Measurements from ENCODE around the gene EXOC6B.
"Not testable (repeated sequence)": the region's sequence is repeated elsewhere in the genome, so short reads cannot be mapped to it uniquely, and the experiment has no call there.

EXOC6B gene

GRCh38 chr2:72431737-72432136 lies 394.1 kb downstream of the EXOC6B start:
- DNase-seq (ENCODE audit: low read depth), result no peak

GRCh38 chr2:72427022-72427861 lies 398.6 kb downstream of the EXOC6B start:
- no peak for DNase-seq (ENCODE audit: low read depth)

- DNase-seq (ENCODE audit: low read depth), result no peak
Observed at GRCh38 chr2:72425996-72426395, 399.8 kb downstream of the EXOC6B start.

GRCh38 chr2:72423756-72424155 lies 402.1 kb downstream of the EXOC6B start:
- DNase-seq (ENCODE audit: low read depth), result no peak

- not testable (repeated sequence) for DNase-seq (ENCODE audit: low read depth)
Observed at GRCh38 chr2:72421771-72422379, 404.0 kb downstream of the EXOC6B start.

- DNase-seq (ENCODE audit: low read depth), result no peak
Observed at GRCh38 chr2:72415781-72416475, 409.9 kb downstream of the EXOC6B start.

- no peak for DNase-seq (ENCODE audit: low read depth)
Observed at GRCh38 chr2:72415241-72415661, 410.6 kb downstream of the EXOC6B start.

GRCh38 chr2:72414137-72414760 lies 411.6 kb downstream of the EXOC6B start:
- no peak for DNase-seq (ENCODE audit: low read depth)

GRCh38 chr2:72413716-72414115 lies 412.1 kb downstream of the EXOC6B start:
- DNase-seq (ENCODE audit: low read depth), result no peak

GRCh38 chr2:72412214-72412613 lies 413.6 kb downstream of the EXOC6B start:
- DNase-seq (ENCODE audit: low read depth), result no peak

GRCh38 chr2:72399879-72400278 lies 426.0 kb downstream of the EXOC6B start:
- DNase-seq (ENCODE audit: low read depth), result no peak

GRCh38 chr2:72395096-72395495 lies 430.7 kb downstream of the EXOC6B start:
- DNase-seq (ENCODE audit: low read depth), result no peak

GRCh38 chr2:72394541-72395070 lies 431.2 kb downstream of the EXOC6B start:
- no peak for DNase-seq (ENCODE audit: low read depth)

- DNase-seq (ENCODE audit: low read depth), result no peak
Observed at GRCh38 chr2:72389447-72389846, 436.4 kb downstream of the EXOC6B start.

GRCh38 chr2:72388263-72388662 lies 437.6 kb downstream of the EXOC6B start:
- no peak for DNase-seq (ENCODE audit: low read depth)

- DNase-seq (ENCODE audit: low read depth), result no peak
Observed at GRCh38 chr2:72386288-72386687, 439.5 kb downstream of the EXOC6B start.

- no peak for DNase-seq (ENCODE audit: low read depth)
Observed at GRCh38 chr2:72378753-72379348, 447.0 kb downstream of the EXOC6B start.

GRCh38 chr2:72367530-72368225 lies 458.2 kb downstream of the EXOC6B start:
- DNase-seq (ENCODE audit: low read depth), result no peak

GRCh38 chr2:72363406-72363805 lies 462.4 kb downstream of the EXOC6B start:
- DNase-seq (ENCODE audit: low read depth), result no peak

GRCh38 chr2:72362733-72363132 lies 463.1 kb downstream of the EXOC6B start:
- DNase-seq (ENCODE audit: low read depth), result no peak

GRCh38 chr2:72361521-72361920 lies 464.3 kb downstream of the EXOC6B start:
- DNase-seq (ENCODE audit: low read depth), result no peak

Measured in T-helper 22 cell (primary cell).